Kidney (tissue), 14 donors: ENCODE results near the gene TTC39C. TPM values are rescaled to one million over a fixed set of nuclear protein-coding genes. Genes with fewer than 3 reads are reported as not detected.
"Not testable (repeated sequence)": the region's sequence is repeated elsewhere in the genome, so short reads cannot be mapped to it uniquely, and the experiment has no call there.

ENCODE experiments used
- DNase-seq, 5 donors: peaks; one replicate each; pipeline ENCODE4 v3.0.0-alpha.2; 2013 to 2020
- FAIRE-seq: peaks from 2 replicates; lab custom pipeline; 2012; peaks lifted over from hg19 to GRCh38; lab: Jason Lieb, UNC
- H3K27ac ChIP-seq, 2 donors: one replicate each; pipeline ENCODE4 v1.7.0; 2013; ENCODE audit warnings: low read depth in 2 of 2, low read length in 2 of 2, inconsistent platforms in 1 of 2
- H3K27me3 ChIP-seq: one replicate; pipeline ENCODE4 v1.7.1; 2013; ENCODE audit warnings: low read length, inconsistent platforms; ENCODE audit not compliant: control insufficient read depth, insufficient read depth
- H3K36me3 ChIP-seq, 3 donors: one replicate each; pipeline versions ENCODE4 v1.7.0 to v1.7.1; 2013; ENCODE audit warnings: low read length in 3 of 3, control low read depth in 1 of 3, inconsistent platforms in 1 of 3; ENCODE audit not compliant: insufficient read depth in 3 of 3, control insufficient read depth in 2 of 3
- H3K4me1 ChIP-seq, 3 donors: one replicate each; pipeline versions ENCODE4 v1.7.0 to v1.7.1; 2013; ENCODE audit warnings: low read length in 3 of 3, inconsistent platforms in 1 of 3, low read depth in 1 of 3; ENCODE audit not compliant: control insufficient read depth in 2 of 3, insufficient read depth in 2 of 3
- H3K4me3 ChIP-seq, 3 donors: one replicate each; pipeline versions ENCODE4 v1.7.0 to v1.8.1; 2013; ENCODE audit warnings: low read length in 3 of 3, control low read depth in 1 of 3, inconsistent platforms in 1 of 3
- H3K9ac ChIP-seq, 3 donors: one replicate each; pipeline versions ENCODE4 v1.7.0 to v1.7.1; 2013; ENCODE audit warnings: low read length in 3 of 3, control low read depth in 1 of 3, inconsistent platforms in 1 of 3
- H3K9me3 ChIP-seq, 3 donors: one replicate each; pipeline versions ENCODE4 v1.7.0 to v1.7.1; 2013; ENCODE audit warnings: low read length in 3 of 3, control low read depth in 1 of 3, inconsistent platforms in 1 of 3; ENCODE audit not compliant: control insufficient read depth in 2 of 3, insufficient read depth in 1 of 3
- intact Hi-C: fragments of 100-400 bp; cut with DNase I; formaldehyde crosslinking; loops from one replicate; pipeline ENCODE4 v1.11.1; 2022
- polyA plus RNA-seq: library from polyadenylated mRNA; stranded (reverse); fragments of 350-450 nt; fragmentation: Illumina TruSeq; extraction: RNeasy Lipid Tissue Mini Kit (QIAGEN cat#74804); gene quantifications from one replicate; pipeline ENCODE4 v1.2.3, GENCODE V29; 2014; ENCODE audit warnings: low read depth, low replicate concordance; ENCODE audit not compliant: insufficient read depth
- total RNA-seq: library from RNA; stranded (reverse); fragmentation: NEBNext Ultra II Directional; extraction: Animal tissue kit (Norgen Biotek cat#: 25700); gene quantifications from one replicate; pipeline ENCODE4 v1.2.1, GENCODE V29; 2021
- TF ChIP-seq, protein P1 (sequence below): IDR thresholded peaks from 3 replicates; pipeline ENCODE4 v1.5.1; 2012; ENCODE audit warnings: mild to moderate bottlenecking, moderate library complexity, borderline replicate concordance; ENCODE audit not compliant: insufficient read depth; ENCODE audit errors: extremely low read depth
- donor health status: control.
- donor health status: control.
- donor health status: control.
- donor health status: control.
- donor health status: control.
- donor health status: DM: yes; HTN: yes; CAD: no.
- donor health status: Normal renal cell carcinoma (clear cell type).

TTC39C gene
- total and polyA plus RNA-seq, 2 donors from 2014 or later: 2.8 to 17.4 TPM

GRCh38 chr18:24072743-24073142 lies 58.2 kb downstream of the TTC39C start:
- H3K4me3 ChIP-seq: no peak overlapping the region
- H3K27me3 ChIP-seq: no peaks in the 10 kb centered on the region
- H3K9ac ChIP-seq: no peak overlapping the region
- H3K27ac ChIP-seq: no peak overlapping the region
- intact Hi-C loops: no loop called here
- no peaks in the 10 kb centered on the region for H3K9me3 ChIP-seq
- H3K36me3 ChIP-seq: no peaks in the 10 kb centered on the region
- TF ChIP-seq, protein P1, sequence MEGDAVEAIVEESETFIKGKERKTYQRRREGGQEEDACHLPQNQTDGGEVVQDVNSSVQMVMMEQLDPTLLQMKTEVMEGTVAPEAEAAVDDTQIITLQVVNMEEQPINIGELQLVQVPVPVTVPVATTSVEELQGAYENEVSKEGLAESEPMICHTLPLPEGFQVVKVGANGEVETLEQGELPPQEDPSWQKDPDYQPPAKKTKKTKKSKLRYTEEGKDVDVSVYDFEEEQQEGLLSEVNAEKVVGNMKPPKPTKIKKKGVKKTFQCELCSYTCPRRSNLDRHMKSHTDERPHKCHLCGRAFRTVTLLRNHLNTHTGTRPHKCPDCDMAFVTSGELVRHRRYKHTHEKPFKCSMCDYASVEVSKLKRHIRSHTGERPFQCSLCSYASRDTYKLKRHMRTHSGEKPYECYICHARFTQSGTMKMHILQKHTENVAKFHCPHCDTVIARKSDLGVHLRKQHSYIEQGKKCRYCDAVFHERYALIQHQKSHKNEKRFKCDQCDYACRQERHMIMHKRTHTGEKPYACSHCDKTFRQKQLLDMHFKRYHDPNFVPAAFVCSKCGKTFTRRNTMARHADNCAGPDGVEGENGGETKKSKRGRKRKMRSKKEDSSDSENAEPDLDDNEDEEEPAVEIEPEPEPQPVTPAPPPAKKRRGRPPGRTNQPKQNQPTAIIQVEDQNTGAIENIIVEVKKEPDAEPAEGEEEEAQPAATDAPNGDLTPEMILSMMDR: no peak
- FAIRE-seq (no peak), DNase-seq (no peak)
- H3K4me1 ChIP-seq: no peaks in the 10 kb centered on the region

DNA sequence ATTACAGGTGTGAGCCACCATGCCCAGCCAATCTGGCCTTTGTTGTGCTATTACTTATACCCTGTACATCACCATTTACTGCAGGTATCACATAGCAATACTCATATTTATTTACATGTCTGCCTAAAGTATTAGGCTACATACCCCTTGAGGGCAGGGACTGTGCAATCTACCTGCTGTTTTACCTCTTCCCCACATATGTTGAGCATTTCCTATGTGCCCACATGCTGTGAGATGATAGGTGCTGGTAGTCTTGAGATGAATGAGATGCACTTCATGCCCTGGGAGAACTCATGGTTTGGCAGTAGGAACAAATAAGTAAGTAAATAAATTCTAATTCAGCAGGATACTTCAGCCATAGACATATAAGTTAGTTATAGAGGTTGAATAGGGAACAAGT lies 59.2 kb downstream of the TTC39C start:
- no peak overlapping the region for H3K9ac ChIP-seq
- H3K27ac ChIP-seq: no peak overlapping the region
- H3K9me3 ChIP-seq: no peaks in the 10 kb centered on the region
- H3K4me3 ChIP-seq: no peak overlapping the region
- TF ChIP-seq, protein P1: no peak
- no peaks in the 10 kb centered on the region for H3K36me3 ChIP-seq
- intact Hi-C loops: no loop called here
- no peak for FAIRE-seq
- no peaks in the 10 kb centered on the region for H3K27me3 ChIP-seq
- DNase-seq: no peak
- no peaks in the 10 kb centered on the region for H3K4me1 ChIP-seq

- intact Hi-C loops, H3K4me3 ChIP-seq, H3K27me3 ChIP-seq, H3K27ac ChIP-seq, H3K9ac ChIP-seq, H3K36me3 ChIP-seq, FAIRE-seq, H3K4me1 ChIP-seq, DNase-seq, H3K9me3 ChIP-seq: not testable (repeated sequence)
These were observed 60.2 kb downstream of the TTC39C start for GRCh38 chr18:24074757-24075156.

GRCh38 chr18:24075767-24076597 lies 61.4 kb downstream of the TTC39C start:
- TF ChIP-seq, protein P1: no peak
- Histone ChIP-seq H3K4me1 (no peaks in the 10 kb centered on the region), H3K27ac (no peak overlapping the region), H3K27me3 (no peaks in the 10 kb centered on the region), H3K9me3 (no peaks in the 10 kb centered on the region), H3K4me3 (no peak overlapping the region), H3K9ac (no peak overlapping the region), H3K36me3 (no peaks in the 10 kb centered on the region)
- DNase-seq (no peak), FAIRE-seq (no peak)
- intact Hi-C loops: no loop called here
